Activated CD4-positive, alpha-beta T cell treated with anti-CD3 and anti-CD28 coated beads for 4 hours (primary cell): ENCODE results near the gene KATNB1.

ENCODE experiments used
- DNase-seq, 2 donors: peaks; one replicate each; pipeline ENCODE4 v3.0.0-alpha.2; 2020

The KATNB1 gene

GRCh38 chr16:57797526-57798266 lies 62.1 kb downstream of the KATNB1 start:
- no peak for DNase-seq

- no peak for DNase-seq
These were observed 62.8 kb downstream of the KATNB1 start for GRCh38 chr16:57798267-57798810.

GRCh38 chr16:57798953-57799599 lies 63.5 kb downstream of the KATNB1 start:
- no peak for DNase-seq

- DNase-seq = no peak
These were observed 64.1 kb downstream of the KATNB1 start for GRCh38 chr16:57799600-57800199.

- DNase-seq = no peak
These were observed 64.9 kb downstream of the KATNB1 start for GRCh38 chr16:57800200-57801097.

- DNase-seq = no peak
These were observed 65.7 kb downstream of the KATNB1 start for GRCh38 chr16:57801098-57801808.

GRCh38 chr16:57801809-57802340 lies 66.3 kb downstream of the KATNB1 start:
- DNase-seq = no peak

- DNase-seq = peak; percentile 66 to 80
These were observed 67.0 kb downstream of the KATNB1 start, which contains the start of gene KIFC3 for GRCh38 chr16:57802341-57803133. KIFC3 (minus strand) TSS chr16:57802491; CDS start chr16:57798243, 4,248 bp downstream.

- DNase-seq = no peak
These were observed 67.8 kb downstream of the KATNB1 start for GRCh38 chr16:57803134-57803990.

GRCh38 chr16:57804111-57804837 lies 68.7 kb downstream of the KATNB1 start:
- DNase-seq = no peak

GRCh38 chr16:57805176-57805575 lies 69.6 kb downstream of the KATNB1 start:
- DNase-seq = no peak
